ENCODE data around the gene MMP3. TPM values are rescaled to one million over a fixed set of nuclear protein-coding genes. Genes with fewer than 3 reads are reported as not detected.

MMP3 gene
- total RNA-seq, 3 donors from 2014 or later: not detected

GRCh38 chr11:102788334-102788995, 54.9 kb downstream of the MMP3 start:
- no peak for ATAC-seq
- no peaks in the 10 kb centered on the region for H3K36me3 Mint-ChIP-seq (ENCODE audit: insufficient read depth)
- no peak for DNase-seq

More at GRCh38 chr11:102788334-102788995, 54.9 kb downstream of the MMP3 start:
- Mint-ChIP-seq H3K4me1 (ENCODE audit: low read depth) (no peaks in the 10 kb centered on the region), H3K27me3 (ENCODE audit: low read depth) (no peaks in the 10 kb centered on the region), H3K4me3 (no peak overlapping the region), H3K9me3 (no peaks in the 10 kb centered on the region)

Other genes with a start within 250 kb of the MMP3 start
- not detected for gene MMP20, start 218.3 kb downstream of the MMP3 start, total RNA-seq
- not detected for gene MMP27, start 137.8 kb downstream of the MMP3 start, total RNA-seq
- not detected for gene MMP8, start 118.7 kb downstream of the MMP3 start, total RNA-seq
- gene MMP10, start 63.0 kb downstream of the MMP3 start, total RNA-seq: under 1 TPM in 1 of 3 donors, not detected in 2; 0.42 TPM
- not detected for gene MMP1, start 45.4 kb downstream of the MMP3 start, total RNA-seq
- not detected for gene MMP12, start 31.4 kb upstream of the MMP3 start, total RNA-seq
- gene MMP13, start 112.1 kb upstream of the MMP3 start, total RNA-seq: not detected
- 100 to 1,000 TPM; 102 to 121 (median 110) TPM for gene DCUN1D5, start 248.6 kb upstream of the MMP3 start, total RNA-seq

Data from activated T-cell treated with anti-CD3 and anti-CD28 coated beads, Interleukin-2, amount 50 U/mL, for 4 hours (primary cell).